ENCODE results near the gene GIMAP8.
A peak's percentile ranks its signal among the peaks of the same experiment; 100 is the strongest.
"Not testable (repeated sequence)": the region's sequence is repeated elsewhere in the genome, so short reads cannot be mapped to it uniquely, and the experiment has no call there.

Gene GIMAP8

GRCh38 chr7:150441524-150441923 is 8.9 kb upstream of the GIMAP8 start:
- DNase-seq: no peak

- no peak for DNase-seq
Measured at GRCh38 chr7:150442811-150443210, 7.6 kb upstream of the GIMAP8 start.

- no peak for DNase-seq
Measured at GRCh38 chr7:150443793-150444540, 6.5 kb upstream of the GIMAP8 start.

- peak; percentile 22 for DNase-seq
Measured at GRCh38 chr7:150444674-150445365, 5.6 kb upstream of the GIMAP8 start.

GRCh38 chr7:150446288-150446938 is 4.0 kb upstream of the GIMAP8 start:
- peak; percentile 69 for DNase-seq

- no peak for DNase-seq
Measured at GRCh38 chr7:150447966-150448788, 2.3 kb upstream of the GIMAP8 start.

- DNase-seq: peak; percentile 84
Measured at GRCh38 chr7:150448789-150449147, 1.7 kb upstream of the GIMAP8 start.

- DNase-seq: no peak
Measured at GRCh38 chr7:150449206-150449952, 1.1 kb upstream of the GIMAP8 start.

- DNase-seq: peak; percentile 42
Measured at GRCh38 chr7:150451097-150451793, 815 bp downstream of the GIMAP8 start.

GRCh38 chr7:150451833-150452461 is 1.5 kb downstream of the GIMAP8 start:
- DNase-seq: no peak

- no peak for DNase-seq
Measured at GRCh38 chr7:150453181-150453580, 2.8 kb downstream of the GIMAP8 start.

GRCh38 chr7:150453892-150454291 is 3.5 kb downstream of the GIMAP8 start:
- no peak for DNase-seq

GRCh38 chr7:150457064-150457463 is 6.6 kb downstream of the GIMAP8 start:
- DNase-seq: not testable (repeated sequence)

GRCh38 chr7:150458235-150458634 is 7.8 kb downstream of the GIMAP8 start:
- no peak for DNase-seq

- no peak for DNase-seq
Measured at GRCh38 chr7:150458756-150459155, 8.3 kb downstream of the GIMAP8 start.

GRCh38 chr7:150461520-150461919 is 11.1 kb downstream of the GIMAP8 start:
- no peak for DNase-seq

GRCh38 chr7:150462413-150462812 is 12.0 kb downstream of the GIMAP8 start:
- no peak for DNase-seq

- DNase-seq: no peak
Measured at GRCh38 chr7:150463461-150463860, 13.0 kb downstream of the GIMAP8 start.

- no peak for DNase-seq
Measured at GRCh38 chr7:150464962-150465361, 14.5 kb downstream of the GIMAP8 start.

- DNase-seq: no peak
Measured at GRCh38 chr7:150465414-150465813, 15.0 kb downstream of the GIMAP8 start.

GRCh38 chr7:150466477-150466876 is 16.0 kb downstream of the GIMAP8 start:
- no peak for DNase-seq
